Calu3 (cell line): ENCODE data around the gene FBXL2. TPM values are rescaled to one million over a fixed set of nuclear protein-coding genes. Genes with fewer than 3 reads are reported as not detected.

Source experiments
- BruUV-seq: library from RNA; stranded (reverse); fragments of 400-500 nt; replicated peaks from 2 replicates; lab custom pipeline; 2021; lab: Mats Ljungman, UMichigan
- CTCF ChIA-PET: fragments of 300-600 bp; sonication (Branson Sonifier 250); formaldehyde crosslinking; loops from one replicate; lab custom pipeline; 2022; ENCODE audit warnings: antibody characterized with exemption; lab: Charles Lee
- DNase-seq: peaks from one replicate; pipeline ENCODE4 v3.0.0; 2022
- H3K27ac Mint-ChIP-seq: one replicate; pipeline ENCODE4 v1.8.0; 2022; ENCODE audit warnings: mixed read lengths; ENCODE audit not compliant: unreplicated experiment
- H3K27me3 Mint-ChIP-seq: one replicate; pipeline ENCODE4 v1.8.0; 2022; ENCODE audit warnings: mixed read lengths; ENCODE audit not compliant: unreplicated experiment
- H3K36me3 Mint-ChIP-seq: one replicate; pipeline ENCODE4 v1.8.0; 2022; ENCODE audit warnings: mild to moderate bottlenecking, moderate library complexity, mixed read lengths; ENCODE audit not compliant: insufficient read depth, unreplicated experiment
- H3K4me1 Mint-ChIP-seq: one replicate; pipeline ENCODE4 v1.8.0; 2022; ENCODE audit warnings: mild to moderate bottlenecking, low read depth, mixed read lengths; ENCODE audit not compliant: unreplicated experiment
- H3K4me3 Mint-ChIP-seq: one replicate; pipeline ENCODE4 v1.8.0; 2022; ENCODE audit warnings: mild to moderate bottlenecking, low read depth, moderate library complexity, mixed read lengths; ENCODE audit not compliant: unreplicated experiment
- H3K9me3 Mint-ChIP-seq: one replicate; pipeline ENCODE4 v1.8.0; 2022; ENCODE audit warnings: low read depth, mixed read lengths; ENCODE audit not compliant: unreplicated experiment
- CTCF ChIP-seq: fragments of 200-600 bp; IDR thresholded peaks from one replicate; pipeline ENCODE4 v1.8.0; 2022; ENCODE audit warnings: antibody characterized with exemption; ENCODE audit not compliant: unreplicated experiment
- intact Hi-C: fragments of 100-400 bp; cut with micrococcal nuclease; formaldehyde crosslinking; loops from one replicate; pipeline ENCODE4 v1.10.0; 2022; ENCODE audit not compliant: unreplicated experiment
- total RNA-seq: library from RNA; stranded (reverse); gene quantifications from 2 replicates; pipeline ENCODE4 v1.2.3, GENCODE V29; 2022

Gene FBXL2
- total RNA-seq, 1 experiment from 2014 or later = 11.5 TPM

GRCh38 chr3:33389908-33390307 is 112.7 kb downstream of the FBXL2 start:
- peaks cover 13% of the 10 kb centered on the region for H3K4me1 Mint-ChIP-seq
- TF ChIP-seq CTCF = no peak
- peaks cover 57% of the 10 kb centered on the region for H3K36me3 Mint-ChIP-seq
- no peaks in the 10 kb centered on the region for H3K9me3 Mint-ChIP-seq
- H3K4me3 Mint-ChIP-seq = no peak overlapping the region
- no TSS peak for BruUV-seq
- intact Hi-C loops = loop anchor here (5.0 kb wide), 1 partner anchor 47 kb away; no protein-coding TSS in a partner anchor
- H3K27me3 Mint-ChIP-seq = no peaks in the 10 kb centered on the region
- no peak overlapping the region for H3K27ac Mint-ChIP-seq
- no peak for DNase-seq
- CTCF ChIA-PET = no interaction called here

GRCh38 chr3:33391255-33391995 is 114.2 kb downstream of the FBXL2 start:
- Mint-ChIP-seq H3K27ac (peak overlapping the region; percentile 75), H3K27me3 (no peaks in the 10 kb centered on the region), H3K9me3 (no peaks in the 10 kb centered on the region), H3K36me3 (peaks cover 58% of the 10 kb centered on the region), H3K4me3 (no peak overlapping the region), H3K4me1 (peaks cover 13% of the 10 kb centered on the region)
- BruUV-seq = no TSS peak
- no peak for TF ChIP-seq CTCF
- no peak for DNase-seq
- intact Hi-C loops = loop anchor here (5.0 kb wide), 1 partner anchor 46 kb away; no protein-coding TSS in a partner anchor
- CTCF ChIA-PET = interaction anchor here (0.5 to 0.6 kb wide), 2 partner anchors 199 to 1341 kb away, joined by 3 to 4 read pairs; no protein-coding TSS in a partner anchor

- no peak overlapping the region for H3K4me3 Mint-ChIP-seq
- H3K36me3 Mint-ChIP-seq = peaks cover 58% of the 10 kb centered on the region
- peak overlapping the region; percentile 75 for H3K27ac Mint-ChIP-seq
- H3K9me3 Mint-ChIP-seq = no peaks in the 10 kb centered on the region
- no peak for DNase-seq
- no TSS peak for BruUV-seq
- CTCF ChIA-PET = interaction anchor here (0.6 kb wide), 1 partner anchor 1340 kb away, joined by 4 read pairs; no protein-coding TSS in a partner anchor
- TF ChIP-seq CTCF = no peak
- H3K4me1 Mint-ChIP-seq = peaks cover 13% of the 10 kb centered on the region
- intact Hi-C loops = loop anchor here (5.0 kb wide), 1 partner anchor 45 kb away; no protein-coding TSS in a partner anchor
- H3K27me3 Mint-ChIP-seq = no peaks in the 10 kb centered on the region
These were observed 114.9 kb downstream of the FBXL2 start for GRCh38 chr3:33392144-33392543.

GRCh38 chr3:33392703-33393125 is 115.5 kb downstream of the FBXL2 start:
- H3K27ac Mint-ChIP-seq = no peak overlapping the region
- DNase-seq = peak; percentile 5
- intact Hi-C loops = loop anchor here (5.0 kb wide), 1 partner anchor 45 kb away; no protein-coding TSS in a partner anchor
- TF ChIP-seq CTCF = no peak
- no TSS peak for BruUV-seq
- CTCF ChIA-PET = no interaction called here
- H3K27me3 Mint-ChIP-seq = no peaks in the 10 kb centered on the region
- H3K4me3 Mint-ChIP-seq = no peak overlapping the region
- H3K9me3 Mint-ChIP-seq = no peaks in the 10 kb centered on the region
- H3K4me1 Mint-ChIP-seq = peaks cover 13% of the 10 kb centered on the region
- H3K36me3 Mint-ChIP-seq = peaks cover 58% of the 10 kb centered on the region
